ENCODE data around the gene COMT. TPM values are rescaled to one million over a fixed set of nuclear protein-coding genes. Genes with fewer than 3 reads are reported as not detected.
"Not testable (repeated sequence)": the region's sequence is repeated elsewhere in the genome, so short reads cannot be mapped to it uniquely, and the experiment has no call there.

The COMT gene
- total RNA-seq, 2 experiments from 2014 or later: 11.3 to 11.4 TPM

DNA sequence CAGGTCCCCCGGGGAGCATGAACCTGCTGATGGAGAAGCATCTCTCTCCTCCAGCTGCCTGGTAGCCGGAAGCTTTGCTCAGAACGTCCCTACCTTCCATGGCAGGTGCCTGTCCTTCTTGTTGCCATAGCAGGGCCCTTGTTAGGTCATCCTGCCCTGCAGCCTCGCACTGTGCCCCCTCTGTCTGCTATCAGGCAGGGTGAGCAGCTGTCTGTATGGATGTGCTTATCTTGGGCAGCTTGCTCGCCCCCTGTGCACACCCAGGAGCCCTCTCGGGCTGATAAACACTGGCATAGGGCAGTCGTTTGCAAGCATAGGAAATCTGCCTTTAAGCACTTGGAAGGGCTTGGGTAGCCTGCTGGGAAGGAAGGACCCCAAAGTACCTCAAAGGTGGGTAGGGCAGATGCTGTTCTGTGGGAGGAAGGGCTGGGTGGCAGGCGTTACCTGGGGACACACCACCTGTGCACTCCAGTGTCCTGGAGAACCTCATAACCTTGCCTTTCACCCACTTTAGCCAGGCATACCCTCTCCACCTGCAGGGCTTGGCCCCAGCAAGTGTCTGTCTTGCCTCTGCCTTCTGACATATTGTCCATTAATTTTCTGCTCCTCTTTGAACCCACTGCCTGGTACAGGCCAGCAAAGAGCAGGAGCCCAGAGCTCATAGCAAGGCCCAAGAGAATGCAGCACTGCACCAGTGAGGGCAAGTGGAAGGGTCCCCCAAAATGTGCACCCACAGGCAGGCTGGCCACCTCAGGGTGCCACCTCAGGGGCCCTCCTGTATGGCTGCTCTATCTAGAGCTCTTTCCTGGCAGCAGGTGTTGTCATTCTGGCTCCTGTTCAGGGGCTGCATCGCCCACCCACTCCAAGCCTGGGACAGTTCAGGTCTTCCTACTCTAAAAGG, 8.0 kb upstream of the COMT start:
- no peak overlapping the region for H3K4me3 ChIP-seq (ENCODE audit: low read length)
- no peaks in the 10 kb centered on the region for H3K4me1 ChIP-seq (ENCODE audit: insufficient read depth, low read length)
- H3K27ac ChIP-seq (ENCODE audit: low read depth in 1 of 2, low read length in 2 of 2): no peak overlapping the region
- H3K4me3 Mint-ChIP-seq: no peak overlapping the region
- no peaks in the 10 kb centered on the region for H3K27me3 ChIP-seq (ENCODE audit: control insufficient read depth in 1 of 2, insufficient read depth in 2 of 2, low read length in 2 of 2)
- no peaks in the 10 kb centered on the region for H3K27me3 Mint-ChIP-seq
- POLR2A ChIA-PET: no interaction called here
- peaks cover 10% of the 10 kb centered on the region for H3K36me3 ChIP-seq (ENCODE audit: insufficient read depth, low read length)
- DNase-seq (no peak), ATAC-seq (ENCODE audit: poor library complexity) (no peak)
- H3K9me3 ChIP-seq (ENCODE audit: control insufficient read depth in 1 of 2, insufficient read depth in 1 of 2, low read length in 2 of 2): peaks cover 8 to 9% of the 10 kb centered on the region in 2 experiments
- H3K4me1 Mint-ChIP-seq (ENCODE audit: low read depth): no peaks in the 10 kb centered on the region
- CTCF ChIA-PET: no interaction called here
- H3K9me3 Mint-ChIP-seq: peaks cover 10% of the 10 kb centered on the region
- intact Hi-C loops (cut with DNase I, micrococcal nuclease): no loop called here
- H3K36me3 Mint-ChIP-seq (ENCODE audit: low read depth): peaks cover 44% of the 10 kb centered on the region
- TF ChIP-seq, protein P1, sequence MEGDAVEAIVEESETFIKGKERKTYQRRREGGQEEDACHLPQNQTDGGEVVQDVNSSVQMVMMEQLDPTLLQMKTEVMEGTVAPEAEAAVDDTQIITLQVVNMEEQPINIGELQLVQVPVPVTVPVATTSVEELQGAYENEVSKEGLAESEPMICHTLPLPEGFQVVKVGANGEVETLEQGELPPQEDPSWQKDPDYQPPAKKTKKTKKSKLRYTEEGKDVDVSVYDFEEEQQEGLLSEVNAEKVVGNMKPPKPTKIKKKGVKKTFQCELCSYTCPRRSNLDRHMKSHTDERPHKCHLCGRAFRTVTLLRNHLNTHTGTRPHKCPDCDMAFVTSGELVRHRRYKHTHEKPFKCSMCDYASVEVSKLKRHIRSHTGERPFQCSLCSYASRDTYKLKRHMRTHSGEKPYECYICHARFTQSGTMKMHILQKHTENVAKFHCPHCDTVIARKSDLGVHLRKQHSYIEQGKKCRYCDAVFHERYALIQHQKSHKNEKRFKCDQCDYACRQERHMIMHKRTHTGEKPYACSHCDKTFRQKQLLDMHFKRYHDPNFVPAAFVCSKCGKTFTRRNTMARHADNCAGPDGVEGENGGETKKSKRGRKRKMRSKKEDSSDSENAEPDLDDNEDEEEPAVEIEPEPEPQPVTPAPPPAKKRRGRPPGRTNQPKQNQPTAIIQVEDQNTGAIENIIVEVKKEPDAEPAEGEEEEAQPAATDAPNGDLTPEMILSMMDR (IDR thresholded peaks at IDR 0.05): no peak
- no peak overlapping the region for H3K27ac Mint-ChIP-seq

DNA sequence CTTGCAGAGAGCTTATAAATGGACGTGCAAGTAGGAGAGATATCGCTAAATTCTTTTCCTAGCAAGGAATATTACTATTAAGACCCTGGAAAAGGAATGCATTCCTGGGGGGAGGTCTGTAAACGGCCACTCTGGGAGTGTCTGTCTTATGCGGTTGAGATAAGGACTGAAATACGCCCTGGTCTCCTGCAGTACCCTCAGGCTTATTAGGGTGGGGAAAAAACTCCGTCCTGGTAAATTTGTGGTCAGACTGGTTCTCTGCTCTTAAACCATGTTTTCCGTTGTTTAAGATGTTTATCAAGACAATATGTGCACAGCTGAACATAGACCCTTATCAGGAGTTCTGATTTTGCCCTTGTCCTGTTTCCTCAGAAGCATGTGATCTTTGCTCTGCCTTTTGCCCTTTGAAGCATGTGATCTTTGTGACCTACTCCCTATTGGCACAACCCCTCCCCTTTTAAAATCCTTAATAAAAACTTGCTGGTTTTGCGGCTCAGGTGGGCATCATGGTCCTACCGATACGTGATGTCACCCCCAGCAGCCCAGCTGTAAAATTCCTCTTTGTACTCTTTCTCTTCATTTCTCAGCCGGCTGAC, 6.4 kb upstream of the COMT start:
- H3K27me3 Mint-ChIP-seq; ATAC-seq (ENCODE audit: poor library complexity); H3K4me1 Mint-ChIP-seq (ENCODE audit: low read depth); CTCF ChIA-PET; H3K9me3 ChIP-seq (ENCODE audit: control insufficient read depth in 1 of 2, insufficient read depth in 1 of 2, low read length in 2 of 2); H3K4me3 Mint-ChIP-seq; DNase-seq; POLR2A ChIA-PET; H3K4me1 ChIP-seq (ENCODE audit: insufficient read depth, low read length); H3K27ac Mint-ChIP-seq; intact Hi-C loops (cut with DNase I, micrococcal nuclease); H3K4me3 ChIP-seq (ENCODE audit: low read length); H3K27ac ChIP-seq (ENCODE audit: low read depth in 1 of 2, low read length in 2 of 2); H3K36me3 ChIP-seq (ENCODE audit: insufficient read depth, low read length); H3K27me3 ChIP-seq (ENCODE audit: control insufficient read depth in 1 of 2, insufficient read depth in 2 of 2, low read length in 2 of 2): not testable (repeated sequence)
- peaks cover 52% of the 10 kb centered on the region for H3K36me3 Mint-ChIP-seq (ENCODE audit: low read depth)
- H3K9me3 Mint-ChIP-seq: peaks cover 10% of the 10 kb centered on the region

DNA sequence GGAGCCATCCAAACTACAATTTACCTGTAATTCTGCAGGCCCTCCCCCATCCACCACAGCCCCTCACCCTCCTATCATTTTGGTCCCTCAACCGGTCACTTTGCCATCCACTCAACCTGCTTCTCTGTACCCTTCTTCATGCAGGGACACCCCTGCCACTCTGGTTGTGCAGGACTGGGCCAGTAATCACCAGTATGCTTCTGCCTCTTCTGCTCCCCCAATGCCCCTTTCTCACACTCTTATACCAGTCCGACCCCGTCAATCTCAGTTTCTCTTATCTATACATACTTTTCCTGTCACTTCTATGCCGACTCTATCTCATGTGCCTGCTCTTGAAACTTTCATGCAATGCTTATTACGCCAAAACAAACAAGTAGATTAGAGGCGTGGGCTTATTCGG, 5.1 kb upstream of the COMT start:
- CTCF ChIA-PET: no interaction called here
- H3K4me1 ChIP-seq (ENCODE audit: insufficient read depth, low read length): peaks cover 12% of the 10 kb centered on the region
- Mint-ChIP-seq H3K4me1 (ENCODE audit: low read depth) (peaks cover 17% of the 10 kb centered on the region), H3K4me3 (no peak overlapping the region), H3K27ac (no peak overlapping the region), H3K9me3 (peaks cover 10% of the 10 kb centered on the region), H3K27me3 (no peaks in the 10 kb centered on the region), H3K36me3 (ENCODE audit: low read depth) (peaks cover 43% of the 10 kb centered on the region)
- H3K36me3 ChIP-seq (ENCODE audit: insufficient read depth, low read length): peaks cover 4% of the 10 kb centered on the region
- DNase-seq (no peak), ATAC-seq (ENCODE audit: poor library complexity) (no peak)
- intact Hi-C loops (cut with DNase I, micrococcal nuclease): no loop called here
- H3K27ac ChIP-seq (ENCODE audit: low read depth in 1 of 2, low read length in 2 of 2): no peak overlapping the region
- no peaks in the 10 kb centered on the region for H3K27me3 ChIP-seq (ENCODE audit: control insufficient read depth in 1 of 2, insufficient read depth in 2 of 2, low read length in 2 of 2)
- POLR2A ChIA-PET: no interaction called here
- H3K9me3 ChIP-seq (ENCODE audit: control insufficient read depth in 1 of 2, insufficient read depth in 1 of 2, low read length in 2 of 2): peaks cover 8 to 9% of the 10 kb centered on the region in 2 experiments
- TF ChIP-seq, protein P1 (IDR thresholded peaks at IDR 0.05): no peak
- no peak overlapping the region for H3K4me3 ChIP-seq (ENCODE audit: low read length)

Data from CD4-positive, alpha-beta T cell (primary cell).